OCI-LY7 (cell line): ENCODE data around the gene KLHL22. TPM values are rescaled to one million over a fixed set of nuclear protein-coding genes. Genes with fewer than 3 reads are reported as not detected.

ENCODE experiments used
- BruUV-seq: library from RNA; stranded (reverse); fragments of 400-500 nt; replicated peaks from 2 replicates; lab custom pipeline; 2021; lab: Mats Ljungman, UMichigan
- CTCF ChIA-PET: fragments of 300-600 bp; sonication (Branson Sonifier 250); formaldehyde crosslinking; loops from one replicate; lab custom pipeline; 2022; ENCODE audit warnings: antibody characterized with exemption; ENCODE audit not compliant: unreplicated experiment; lab: Charles Lee
- POLR2A ChIA-PET: fragments of 300-600 bp; sonication (Branson Sonifier 250); formaldehyde crosslinking; loops from one replicate; lab custom pipeline; 2022; ENCODE audit warnings: antibody characterized with exemption; lab: Charles Lee
- DNase-seq: peaks from one replicate; pipeline ENCODE4 v3.0.0-alpha.2; 2015; ENCODE audit warnings: low spot score
- H2AFZ ChIP-seq: fragments of 200-600 bp; sonication (generic), shearing (Covaris generic); 2 replicates; pipeline ENCODE4 v1.6.1; 2014; ENCODE audit warnings: mild to moderate bottlenecking, antibody characterized with exemption, low read length, moderate library complexity
- H3K27ac ChIP-seq: fragments of 200-600 bp; sonication (generic); 2 replicates; pipeline ENCODE4 v1.5.1; 2014; ENCODE audit warnings: mixed run types, low read depth, mild to moderate bottlenecking, moderate library complexity, low read length, inconsistent platforms; ENCODE audit not compliant: poor library complexity, severe bottlenecking
- H3K36me3 ChIP-seq: fragments of 200-600 bp; sonication (generic); 2 replicates; pipeline ENCODE4 v1.6.1; 2014; ENCODE audit warnings: mild to moderate bottlenecking, antibody characterized with exemption, low read length, moderate library complexity, mixed read lengths; ENCODE audit not compliant: insufficient read depth
- H3K4me1 ChIP-seq: fragments of 200-600 bp; sonication (generic); 2 replicates; pipeline ENCODE4 v1.5.1; 2014; ENCODE audit warnings: mild to moderate bottlenecking, low read length; ENCODE audit not compliant: insufficient read depth, poor library complexity, severe bottlenecking
- H3K4me2 ChIP-seq: fragments of 200-600 bp; sonication (generic); 2 replicates; pipeline ENCODE4 v1.6.1; 2014; ENCODE audit warnings: mild to moderate bottlenecking, low read length
- H3K4me3 ChIP-seq: fragments of 200-600 bp; sonication (generic); 2 replicates; pipeline ENCODE4 v1.5.1; 2014; ENCODE audit warnings: mild to moderate bottlenecking, low read depth, low read length; ENCODE audit not compliant: poor library complexity, severe bottlenecking
- H3K79me2 ChIP-seq: fragments of 200-600 bp; sonication (generic); 2 replicates; pipeline ENCODE4 v1.6.1; 2016; ENCODE audit warnings: low read depth, mild to moderate bottlenecking, low read length, moderate library complexity, mixed read lengths; ENCODE audit not compliant: insufficient read depth
- H3K9me2 ChIP-seq: fragments of 200-600 bp; sonication (generic); 2 replicates; pipeline ENCODE4 v1.6.1; 2016; ENCODE audit warnings: mild to moderate bottlenecking, low read length, mixed read lengths; ENCODE audit not compliant: insufficient read depth
- H3K9me3 ChIP-seq: fragments of 200-600 bp; sonication (generic); 2 replicates; pipeline ENCODE4 v1.6.1; 2014; ENCODE audit warnings: mild to moderate bottlenecking, mixed run types, low read length, mixed read lengths
- H4K20me1 ChIP-seq: fragments of 200-600 bp; sonication (generic); 2 replicates; pipeline ENCODE4 v1.6.1; 2014; ENCODE audit warnings: mild to moderate bottlenecking, antibody characterized with exemption, low read length, moderate library complexity, mixed read lengths; ENCODE audit not compliant: insufficient read depth
- CTCF ChIP-seq: fragments of 200-600 bp; sonication (generic); conservative IDR thresholded peaks from 2 replicates; pipeline ENCODE4 v1.5.1; 2014; ENCODE audit warnings: mild to moderate bottlenecking, antibody characterized with exemption, low read length, moderate library complexity, mixed read lengths
- EZH2phosphoT487 ChIP-seq: fragments of 200-600 bp; sonication (generic); IDR thresholded peaks from 2 replicates; pipeline ENCODE4 v1.6.1; 2018; ENCODE audit warnings: low read depth, borderline replicate concordance, mild to moderate bottlenecking, mixed run types, antibody characterized with exemption, low read length, moderate library complexity, mixed read lengths
- intact Hi-C: fragments of 100-400 bp; cut with micrococcal nuclease; formaldehyde crosslinking; loops from one replicate; pipeline ENCODE4 v1.10.0; 2022; ENCODE audit not compliant: unreplicated experiment
- total RNA-seq, 2 experiments: library from RNA; depleted of rRNA in 1 of 2; stranded (reverse); fragments of >200 nt in 1 of 2; shearing (Covaris generic) in 1 of 2; gene quantifications; 2 replicates each; pipeline ENCODE4 v1.2.3, GENCODE V29; 2014 to 2022

The KLHL22 gene
- total RNA-seq, 2 experiments from 2014 or later: 14.8 to 38.1 TPM

GRCh38 chr22:20428496-20429253 lies 66.9 kb downstream of the KLHL22 start:
- CTCF ChIA-PET: interaction anchor here (0.6 kb wide), 1 partner anchor 35 kb away, joined by 3 read pairs; no protein-coding TSS in a partner anchor
- POLR2A ChIA-PET: interaction anchor here (0.6 kb wide), 1 partner anchor 26 kb away, joined by 3 read pairs; no protein-coding TSS in a partner anchor
- Histone ChIP-seq H3K36me3 (no peaks in the 10 kb centered on the region), H3K4me1 (peaks cover 4% of the 10 kb centered on the region), H3K4me2 (peak overlapping the region; percentile 57), H3K4me3 (peak overlapping the region; percentile 46), H4K20me1 (no peaks in the 10 kb centered on the region), H3K9me3 (no peaks in the 10 kb centered on the region), H3K27ac (no peak overlapping the region), H3K79me2 (no peaks in the 10 kb centered on the region), H2AFZ (no peak overlapping the region), H3K9me2 (no peaks in the 10 kb centered on the region)
- no peak for DNase-seq
- intact Hi-C loops: no loop called here
- BruUV-seq: no TSS peak
- no peak for TF ChIP-seq EZH2phosphoT487
- no peak for TF ChIP-seq CTCF

- CTCF ChIA-PET: interaction anchor here (0.7 kb wide), 1 partner anchor 29 kb away, joined by 3 read pairs; no protein-coding TSS in a partner anchor
- intact Hi-C loops: no loop called here
- no TSS peak for BruUV-seq
Observed at GRCh38 chr22:20427945-20428417, 67.6 kb downstream of the KLHL22 start.

More at GRCh38 chr22:20427945-20428417, 67.6 kb downstream of the KLHL22 start:
- no peak for TF ChIP-seq CTCF
- no peak for TF ChIP-seq EZH2phosphoT487
- H3K4me3 ChIP-seq: no peak overlapping the region
- no peak overlapping the region for H3K27ac ChIP-seq
- H3K36me3 ChIP-seq: no peaks in the 10 kb centered on the region
- no peaks in the 10 kb centered on the region for H3K9me2 ChIP-seq
- DNase-seq: no peak
- H2AFZ ChIP-seq: no peak overlapping the region
- H4K20me1 ChIP-seq: no peaks in the 10 kb centered on the region
- H3K4me2 ChIP-seq: no peak overlapping the region
- no peaks in the 10 kb centered on the region for H3K9me3 ChIP-seq
- peaks cover 4% of the 10 kb centered on the region for H3K4me1 ChIP-seq
- POLR2A ChIA-PET: no interaction called here
- H3K79me2 ChIP-seq: no peaks in the 10 kb centered on the region
